ENCODE data around the gene PRKAR1B. TPM values are rescaled to one million over a fixed set of nuclear protein-coding genes. Genes with fewer than 3 reads are reported as not detected.
A peak's percentile ranks its signal among the peaks of the same experiment; 100 is the strongest.
"Not testable (repeated sequence)": the region's sequence is repeated elsewhere in the genome, so short reads cannot be mapped to it uniquely, and the experiment has no call there.

Gene PRKAR1B
- total RNA-seq, 1 donor from 2014 or later, result 14.0 TPM

DNA sequence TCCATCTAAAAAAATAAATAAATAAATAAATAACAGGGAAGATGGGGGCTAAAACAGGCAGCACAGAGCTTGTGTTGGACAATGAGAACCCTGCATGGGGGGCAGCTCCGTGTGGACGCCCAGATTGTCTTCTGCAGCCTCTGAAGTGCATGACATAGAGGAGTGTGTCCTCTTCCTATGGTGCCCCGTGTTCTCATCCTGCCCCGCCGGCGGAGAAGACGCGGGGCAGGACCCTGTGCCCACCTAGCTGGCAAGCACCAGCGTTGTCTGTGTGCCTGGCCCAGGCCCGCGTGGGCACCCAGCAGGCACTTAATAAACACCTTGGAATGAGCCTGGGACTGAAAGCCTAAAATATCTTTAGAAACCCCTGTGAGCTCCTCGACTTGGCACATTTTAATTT lies 89.3 kb downstream of the PRKAR1B start:
- TF ChIP-seq CTCF (IDR thresholded peaks at IDR 0.05; ENCODE audit: insufficient read depth, low read length, severe bottlenecking), result no peak
- Histone ChIP-seq H3K27me3 (ENCODE audit: control insufficient read depth, insufficient read depth, low read length) (no peaks in the 10 kb centered on the region), H3K36me3 (ENCODE audit: control insufficient read depth, insufficient read depth, low read length) (no peaks in the 10 kb centered on the region), H3K4me3 (ENCODE audit: low read depth, low read length) (no peak overlapping the region)
- DNase-seq (ENCODE audit: low read depth) (no peak), FAIRE-seq (no peak)

GRCh38 chr7:636396-636795 lies 90.7 kb downstream of the PRKAR1B start:
- no peak for FAIRE-seq
- H3K4me3 ChIP-seq (ENCODE audit: low read depth, low read length), result no peak overlapping the region

GRCh38 chr7:635687-636382 lies 91.2 kb downstream of the PRKAR1B start:
- not testable (repeated sequence) for FAIRE-seq; H3K27me3 ChIP-seq (ENCODE audit: control insufficient read depth, insufficient read depth, low read length); H3K4me3 ChIP-seq (ENCODE audit: low read depth, low read length); H3K36me3 ChIP-seq (ENCODE audit: control insufficient read depth, insufficient read depth, low read length); DNase-seq (ENCODE audit: low read depth)

More at GRCh38 chr7:636396-636795, 90.7 kb downstream of the PRKAR1B start:
- no peak for DNase-seq (ENCODE audit: low read depth)
- H3K36me3 ChIP-seq (ENCODE audit: control insufficient read depth, insufficient read depth, low read length), result no peaks in the 10 kb centered on the region
- no peaks in the 10 kb centered on the region for H3K27me3 ChIP-seq (ENCODE audit: control insufficient read depth, insufficient read depth, low read length)
- TF ChIP-seq CTCF (IDR thresholded peaks at IDR 0.05; ENCODE audit: insufficient read depth, low read length, severe bottlenecking), result peak; percentile 1

- Histone ChIP-seq H3K27me3 (ENCODE audit: control insufficient read depth, insufficient read depth, low read length) (no peaks in the 10 kb centered on the region), H3K36me3 (ENCODE audit: control insufficient read depth, insufficient read depth, low read length) (no peaks in the 10 kb centered on the region), H3K4me3 (ENCODE audit: low read depth, low read length) (no peak overlapping the region)
- FAIRE-seq, result no peak
- TF ChIP-seq CTCF (IDR thresholded peaks at IDR 0.05; ENCODE audit: insufficient read depth, low read length, severe bottlenecking), result no peak
- DNase-seq (ENCODE audit: low read depth), result no peak
Observed at GRCh38 chr7:635227-635626, 91.9 kb downstream of the PRKAR1B start.

DNA sequence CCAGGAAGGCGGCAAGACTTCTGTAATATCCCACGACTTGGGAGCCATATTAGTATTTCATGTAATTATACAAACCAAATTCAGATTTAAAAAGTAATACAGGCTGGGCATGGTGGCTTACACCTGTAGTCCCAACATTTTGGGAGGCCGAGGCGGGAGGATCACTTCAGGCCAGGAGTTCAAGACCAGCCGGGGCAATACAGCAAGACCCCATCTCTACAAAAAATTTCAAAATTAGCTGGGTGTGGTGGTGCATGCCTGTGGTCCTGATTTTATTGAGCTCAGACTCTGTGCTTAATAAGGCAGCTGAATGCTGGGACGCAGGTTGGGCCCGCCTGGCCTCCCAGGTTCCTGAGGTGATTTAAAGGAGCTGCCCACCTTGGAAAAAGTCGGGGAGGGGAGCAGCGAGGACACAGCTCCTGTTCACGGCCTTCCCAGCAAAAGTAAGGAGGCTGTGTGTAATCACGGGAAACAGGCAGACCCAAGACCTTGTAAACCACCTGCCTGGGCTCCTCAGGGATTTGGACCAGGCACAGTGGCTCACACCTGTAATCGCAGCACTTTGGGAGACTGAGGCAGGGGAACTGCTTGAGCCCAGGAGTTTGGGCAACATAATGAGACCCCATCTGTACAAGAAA lies 93.6 kb downstream of the PRKAR1B start:
- H3K4me3 ChIP-seq (ENCODE audit: low read depth, low read length), result no peak overlapping the region
- no peak for TF ChIP-seq CTCF (IDR thresholded peaks at IDR 0.05; ENCODE audit: insufficient read depth, low read length, severe bottlenecking)
- no peak for FAIRE-seq
- DNase-seq (ENCODE audit: low read depth), result no peak
- H3K36me3 ChIP-seq (ENCODE audit: control insufficient read depth, insufficient read depth, low read length), result no peaks in the 10 kb centered on the region
- H3K27me3 ChIP-seq (ENCODE audit: control insufficient read depth, insufficient read depth, low read length), result no peaks in the 10 kb centered on the region

- no peak overlapping the region for H3K4me3 ChIP-seq (ENCODE audit: low read depth, low read length)
- no peak for DNase-seq (ENCODE audit: low read depth)
- no peak for TF ChIP-seq CTCF (IDR thresholded peaks at IDR 0.05; ENCODE audit: insufficient read depth, low read length, severe bottlenecking)
- H3K27me3 ChIP-seq (ENCODE audit: control insufficient read depth, insufficient read depth, low read length), result no peaks in the 10 kb centered on the region
- FAIRE-seq, result no peak
- H3K36me3 ChIP-seq (ENCODE audit: control insufficient read depth, insufficient read depth, low read length), result no peaks in the 10 kb centered on the region
Observed at GRCh38 chr7:632831-633210, 94.3 kb downstream of the PRKAR1B start.

All from bronchial epithelial cell (primary cell).